Upper lobe of right lung (tissue), 1 donor: ENCODE data around the gene ST3GAL2. TPM values are rescaled to one million over a fixed set of nuclear protein-coding genes. Genes with fewer than 3 reads are reported as not detected.
A peak's percentile ranks its signal among the peaks of the same experiment; 100 is the strongest.

Experiments used
- ATAC-seq: fragments of 200-7000 bp; cut with Tn5 transposase; one replicate; pipeline ENCODE4 v1.9.1; 2020; ENCODE audit warnings: mild to moderate bottlenecking, moderate library complexity
- DNase-seq: peaks from one replicate; pipeline ENCODE4 v3.0.0-alpha.2; 2020
- H3K27ac ChIP-seq: fragments of 200-600 bp; one replicate; pipeline ENCODE4 v1.8.0; 2022
- H3K27me3 ChIP-seq: fragments of 200-600 bp; one replicate; pipeline ENCODE4 v1.8.0; 2022; ENCODE audit warnings: mild to moderate bottlenecking
- H3K36me3 ChIP-seq: fragments of 200-600 bp; one replicate; pipeline ENCODE4 v1.8.0; 2022
- H3K4me1 ChIP-seq: fragments of 200-600 bp; one replicate; pipeline ENCODE4 v1.8.0; 2022
- H3K4me3 ChIP-seq: fragments of 200-600 bp; one replicate; pipeline ENCODE4 v1.8.0; 2022; ENCODE audit warnings: mild to moderate bottlenecking
- H3K9me3 ChIP-seq: fragments of 200-600 bp; one replicate; pipeline ENCODE4 v1.8.0; 2022
- intact Hi-C: fragments of 100-400 bp; cut with DNase I; formaldehyde crosslinking; loops from one replicate; pipeline ENCODE4 v1.11.0; 2022
- total RNA-seq: library from RNA; stranded (reverse); fragmentation: NEBNext Ultra II Directional; extraction: Animal tissue kit (Norgen Biotek cat#: 25700); gene quantifications from one replicate; pipeline ENCODE4 v1.2.1, GENCODE V29; 2021
- TF ChIP-seq, protein P1 (sequence below): fragments of 200-600 bp; IDR thresholded peaks from one replicate; pipeline ENCODE4 v1.8.0; 2022; ENCODE audit warnings: antibody characterized with exemption
- donor health status: DM: no; HTN: yes; CAD: no; lungs with severe emphysema.

The ST3GAL2 gene
- total RNA-seq, 1 donor from 2014 or later = 30.9 TPM

- no peak for ATAC-seq
- intact Hi-C loops = loop anchor here (10.0 kb wide), 1 partner anchor 52 kb away; no protein-coding TSS in a partner anchor
- peaks cover 55% of the 10 kb centered on the region for H3K4me1 ChIP-seq
- peak overlapping the region; percentile 78 for H3K4me3 ChIP-seq
- no peaks in the 10 kb centered on the region for H3K27me3 ChIP-seq
- no peaks in the 10 kb centered on the region for H3K36me3 ChIP-seq
- TF ChIP-seq, protein P1, sequence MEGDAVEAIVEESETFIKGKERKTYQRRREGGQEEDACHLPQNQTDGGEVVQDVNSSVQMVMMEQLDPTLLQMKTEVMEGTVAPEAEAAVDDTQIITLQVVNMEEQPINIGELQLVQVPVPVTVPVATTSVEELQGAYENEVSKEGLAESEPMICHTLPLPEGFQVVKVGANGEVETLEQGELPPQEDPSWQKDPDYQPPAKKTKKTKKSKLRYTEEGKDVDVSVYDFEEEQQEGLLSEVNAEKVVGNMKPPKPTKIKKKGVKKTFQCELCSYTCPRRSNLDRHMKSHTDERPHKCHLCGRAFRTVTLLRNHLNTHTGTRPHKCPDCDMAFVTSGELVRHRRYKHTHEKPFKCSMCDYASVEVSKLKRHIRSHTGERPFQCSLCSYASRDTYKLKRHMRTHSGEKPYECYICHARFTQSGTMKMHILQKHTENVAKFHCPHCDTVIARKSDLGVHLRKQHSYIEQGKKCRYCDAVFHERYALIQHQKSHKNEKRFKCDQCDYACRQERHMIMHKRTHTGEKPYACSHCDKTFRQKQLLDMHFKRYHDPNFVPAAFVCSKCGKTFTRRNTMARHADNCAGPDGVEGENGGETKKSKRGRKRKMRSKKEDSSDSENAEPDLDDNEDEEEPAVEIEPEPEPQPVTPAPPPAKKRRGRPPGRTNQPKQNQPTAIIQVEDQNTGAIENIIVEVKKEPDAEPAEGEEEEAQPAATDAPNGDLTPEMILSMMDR = no peak
- H3K27ac ChIP-seq = no peak overlapping the region
- no peaks in the 10 kb centered on the region for H3K9me3 ChIP-seq
- DNase-seq = no peak
Measured at GRCh38 chr16:70437017-70437581, 1.8 kb downstream of the ST3GAL2 start.

DNA sequence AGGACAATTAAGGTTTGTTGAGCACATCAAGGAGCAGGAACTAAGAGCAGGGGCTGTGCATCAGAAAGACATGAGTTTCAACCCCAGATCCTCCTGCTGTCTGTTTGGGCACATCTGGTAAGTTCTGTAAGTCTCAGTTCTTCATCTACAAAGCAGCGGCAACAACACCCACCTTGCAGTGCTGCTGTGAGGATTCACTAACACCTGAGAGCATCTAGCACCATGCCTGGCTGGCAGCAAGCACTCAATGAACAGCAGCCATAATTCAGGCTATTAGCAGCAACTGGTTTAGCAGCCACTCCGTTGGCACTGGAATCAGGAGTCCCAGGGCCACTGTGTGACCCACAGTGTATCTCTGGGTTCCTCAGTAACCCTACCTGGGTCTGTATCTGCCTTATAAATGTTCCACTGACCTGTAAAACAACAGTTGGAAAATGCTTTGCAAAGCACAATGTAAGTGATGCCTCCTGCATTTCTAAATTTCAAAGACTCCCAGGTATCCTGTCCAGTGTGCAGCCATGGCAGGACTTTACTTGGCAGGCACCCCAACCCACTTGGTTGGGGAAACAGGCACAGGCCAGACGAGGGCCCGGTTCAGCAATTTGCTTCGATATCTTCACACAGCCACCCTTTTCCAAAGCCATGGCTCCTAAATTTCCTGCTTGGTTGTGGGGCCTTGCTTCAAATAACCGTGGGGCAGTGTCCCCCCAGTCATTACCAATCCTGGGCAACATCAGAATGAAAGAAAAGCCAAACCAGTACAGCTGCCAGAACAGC lies 4.2 kb downstream of the ST3GAL2 start:
- no peak overlapping the region for H3K4me3 ChIP-seq
- H3K27ac ChIP-seq = no peak overlapping the region
- H3K27me3 ChIP-seq = no peaks in the 10 kb centered on the region
- no peak for ATAC-seq
- intact Hi-C loops = loop anchor here (10.0 kb wide), 1 partner anchor 50 kb away; no protein-coding TSS in a partner anchor
- H3K4me1 ChIP-seq = peaks cover 75% of the 10 kb centered on the region
- DNase-seq = no peak
- TF ChIP-seq, protein P1 = no peak
- no peaks in the 10 kb centered on the region for H3K9me3 ChIP-seq
- no peaks in the 10 kb centered on the region for H3K36me3 ChIP-seq

GRCh38 chr16:70433458-70434103 lies 5.3 kb downstream of the ST3GAL2 start:
- Histone ChIP-seq H3K4me3 (no peak overlapping the region), H3K9me3 (no peaks in the 10 kb centered on the region), H3K27me3 (no peaks in the 10 kb centered on the region), H3K27ac (peak overlapping the region; percentile 67), H3K4me1 (peaks cover 83% of the 10 kb centered on the region), H3K36me3 (no peaks in the 10 kb centered on the region)
- intact Hi-C loops = loop anchor here (10.0 kb wide), 1 partner anchor 49 kb away; no protein-coding TSS in a partner anchor
- DNase-seq = no peak
- peak; percentile 27 for ATAC-seq
- TF ChIP-seq, protein P1 = no peak

DNA sequence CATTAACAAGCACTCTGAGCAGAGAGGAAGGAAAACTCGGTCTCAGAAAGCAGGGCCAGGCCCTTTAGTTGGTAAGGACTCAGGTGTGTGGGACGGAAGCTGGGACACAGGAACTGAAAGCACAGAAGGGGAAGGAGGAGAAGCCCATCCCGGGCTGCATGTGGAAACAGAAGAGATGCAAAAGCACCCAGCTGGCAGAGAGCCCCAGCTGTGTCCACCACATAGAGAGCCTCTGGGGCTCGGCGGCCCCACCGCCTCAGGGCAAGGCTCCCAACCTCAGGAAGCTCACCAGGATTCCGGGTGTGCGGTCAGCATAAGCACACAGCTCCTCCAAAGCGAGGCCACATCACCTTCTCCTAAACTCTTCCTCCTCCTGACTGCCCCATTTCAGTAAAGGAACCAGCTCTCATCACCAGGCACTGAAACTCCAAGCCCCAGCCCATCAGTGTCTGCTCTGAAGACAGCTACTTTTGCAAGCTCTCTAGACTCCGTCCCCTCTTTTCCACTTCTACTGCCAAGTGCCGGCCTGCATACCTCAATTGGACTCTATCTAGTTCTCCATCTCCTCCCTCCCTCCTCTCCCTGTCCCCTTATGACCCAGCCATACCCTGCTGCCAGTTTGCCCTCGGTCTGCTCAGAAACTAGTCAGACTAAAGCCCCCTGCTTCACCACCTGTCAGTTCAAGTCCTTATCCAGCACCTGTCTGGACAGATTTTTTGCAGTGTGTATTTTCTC lies 6.0 kb downstream of the ST3GAL2 start:
- TF ChIP-seq, protein P1 = no peak
- peaks cover 86% of the 10 kb centered on the region for H3K4me1 ChIP-seq
- H3K27ac ChIP-seq = peak overlapping the region; percentile 67
- H3K27me3 ChIP-seq = no peaks in the 10 kb centered on the region
- H3K9me3 ChIP-seq = no peaks in the 10 kb centered on the region
- H3K4me3 ChIP-seq = no peak overlapping the region
- peak; percentile 5 for ATAC-seq
- intact Hi-C loops = loop anchor here (10.0 kb wide), 1 partner anchor 48 kb away; no protein-coding TSS in a partner anchor
- H3K36me3 ChIP-seq = no peaks in the 10 kb centered on the region
- no peak for DNase-seq

- H3K27me3 ChIP-seq = no peaks in the 10 kb centered on the region
- H3K9me3 ChIP-seq = no peaks in the 10 kb centered on the region
- ATAC-seq (no peak), DNase-seq (no peak)
- intact Hi-C loops = loop anchor here (10.0 kb wide), 1 partner anchor 48 kb away; no protein-coding TSS in a partner anchor
- peak overlapping the region; percentile 67 for H3K27ac ChIP-seq
- H3K4me1 ChIP-seq = peaks cover 85% of the 10 kb centered on the region
- no peaks in the 10 kb centered on the region for H3K36me3 ChIP-seq
- TF ChIP-seq, protein P1 = no peak
- no peak overlapping the region for H3K4me3 ChIP-seq
Measured at GRCh38 chr16:70432356-70432722, 6.6 kb downstream of the ST3GAL2 start.
